Left lung (tissue), 10 donors: Measurements from ENCODE around the gene SORL1. TPM values are rescaled to one million over a fixed set of nuclear protein-coding genes. Genes with fewer than 3 reads are reported as not detected.
"Not testable (repeated sequence)": the region's sequence is repeated elsewhere in the genome, so short reads cannot be mapped to it uniquely, and the experiment has no call there.

Experiments used
- ATAC-seq: fragments of 200-7000 bp; cut with Tn5 transposase; one replicate; pipeline ENCODE4 v1.9.1; 2020; ENCODE audit warnings: moderate library complexity
- DNase-seq, 4 donors: peaks; one replicate each; pipeline ENCODE4 v3.0.0-alpha.2; 2013 to 2020
- H3K27ac ChIP-seq, 2 donors: fragments of 200-600 bp; sonication (generic) in 1 of 2; one replicate each; pipeline versions ENCODE4 v1.5.0 to v1.8.0; 2020 to 2021
- H3K27me3 ChIP-seq, 2 donors: fragments of 200-600 bp; sonication (generic) in 1 of 2; one replicate each; pipeline versions ENCODE4 v1.5.0 to v1.8.0; 2020 to 2021
- H3K36me3 ChIP-seq, 2 donors: fragments of 200-600 bp; sonication (generic) in 1 of 2; one replicate each; pipeline versions ENCODE4 v1.5.0 to v1.8.0; 2020 to 2021
- H3K4me1 ChIP-seq, 2 donors: fragments of 200-600 bp; one replicate each; pipeline ENCODE4 v1.8.0; 2021
- H3K4me3 ChIP-seq, 2 donors: fragments of 200-600 bp; sonication (generic) in 1 of 2; one replicate each; pipeline versions ENCODE4 v1.5.0 to v1.8.0; 2020 to 2021; ENCODE audit warnings: mild to moderate bottlenecking in 1 of 2
- H3K9me3 ChIP-seq, 2 donors: fragments of 200-600 bp; sonication (generic) in 1 of 2; one replicate each; pipeline versions ENCODE4 v1.5.0 to v1.8.0; 2020 to 2021
- CTCF ChIP-seq, 2 donors: fragments of 200-600 bp; sonication (generic) in 1 of 2; IDR thresholded peaks; one replicate each; pipeline versions ENCODE4 v1.5.0 to v1.8.0; 2021; ENCODE audit warnings: antibody characterized with exemption in 2 of 2
- intact Hi-C, 2 donors: fragments of 100-400 bp; cut with DNase I; formaldehyde crosslinking; loops; one replicate each; pipeline versions ENCODE4 v1.11.2 to v1.14.2; 2022
- polyA plus RNA-seq, 6 donors: library from polyadenylated mRNA; unstranded; fragments of 120-200 nt; gene quantifications; one replicate each; pipeline ENCODE4 v1.2.1, GENCODE V29; 2013; ENCODE audit not compliant: insufficient read length in 6 of 6
- total RNA-seq, 2 donors: library from RNA; stranded (reverse); fragmentation: NEBNext Ultra II Directional; extraction: Animal tissue kit (Norgen Biotek cat#: 25700); gene quantifications; one replicate each; pipeline ENCODE4 v1.2.1, GENCODE V29; 2021
- donor health status: DM: no; HTN: yes; CAD: no.
- donor health status: DM: no; HTN: no; CAD: no.

Gene SORL1
- total and polyA plus RNA-seq, 8 donors, result 29.8 to 114 (median 33.4) TPM

- no peak for TF ChIP-seq CTCF (IDR thresholded peaks at IDR 0.05)
- no peak overlapping the region for H3K27ac ChIP-seq
- intact Hi-C loops, result no loop called here
These were observed 113.0 kb downstream of the SORL1 start for GRCh38 chr11:121564948-121565684.

GRCh38 chr11:121566279-121567168 lies 114.4 kb downstream of the SORL1 start:
- intact Hi-C loops, result no loop called here
- peaks cover 0 to 48% of the 10 kb centered on the region in 2 donors for H3K36me3 ChIP-seq
- H3K9me3 ChIP-seq, result no peaks in the 10 kb centered on the region
- DNase-seq, result no peak
- H3K27ac ChIP-seq, result no peak overlapping the region
- no peak for ATAC-seq
- TF ChIP-seq CTCF (IDR thresholded peaks at IDR 0.05), result no peak
- no peak overlapping the region for H3K4me3 ChIP-seq
- H3K4me1 ChIP-seq, result peaks cover 0 to 5% of the 10 kb centered on the region in 2 donors
- H3K27me3 ChIP-seq, result no peaks in the 10 kb centered on the region

More at GRCh38 chr11:121564948-121565684, 113.0 kb downstream of the SORL1 start:
- no peak overlapping the region for H3K4me3 ChIP-seq
- DNase-seq (no peak), ATAC-seq (no peak)
- no peaks in the 10 kb centered on the region for H3K9me3 ChIP-seq
- peaks cover 0 to 5% of the 10 kb centered on the region in 2 donors for H3K4me1 ChIP-seq
- peaks cover 0 to 47% of the 10 kb centered on the region in 2 donors for H3K36me3 ChIP-seq
- no peaks in the 10 kb centered on the region for H3K27me3 ChIP-seq

GRCh38 chr11:121567995-121568394 lies 115.9 kb downstream of the SORL1 start:
- Histone ChIP-seq H3K27ac (no peak overlapping the region), H3K9me3 (no peaks in the 10 kb centered on the region), H3K4me1 (peaks cover 4 to 5% of the 10 kb centered on the region in 2 donors), H3K36me3 (peaks cover 0 to 55% of the 10 kb centered on the region in 2 donors), H3K4me3 (no peak overlapping the region), H3K27me3 (no peaks in the 10 kb centered on the region)
- intact Hi-C loops, result no loop called here
- TF ChIP-seq CTCF (IDR thresholded peaks at IDR 0.05), result no peak
- DNase-seq (no peak), ATAC-seq (no peak)

GRCh38 chr11:121569332-121570299 lies 117.5 kb downstream of the SORL1 start:
- H3K27me3 ChIP-seq, H3K4me3 ChIP-seq, H3K27ac ChIP-seq, intact Hi-C loops, DNase-seq, H3K9me3 ChIP-seq, ATAC-seq: not testable (repeated sequence)
- Histone ChIP-seq H3K4me1 (peaks cover 0 to 11% of the 10 kb centered on the region in 2 donors), H3K36me3 (peaks cover 0 to 63% of the 10 kb centered on the region in 2 donors)

- ATAC-seq, result no peak
- H3K9me3 ChIP-seq, result no peaks in the 10 kb centered on the region
- peaks cover 0 to 65% of the 10 kb centered on the region in 2 donors for H3K36me3 ChIP-seq
- no peak for TF ChIP-seq CTCF (IDR thresholded peaks at IDR 0.05)
- H3K4me1 ChIP-seq, result peaks cover 0 to 19% of the 10 kb centered on the region in 2 donors
- H3K27me3 ChIP-seq, result no peaks in the 10 kb centered on the region
- DNase-seq, result no peak
- intact Hi-C loops, result no loop called here
- H3K4me3 ChIP-seq, result no peak overlapping the region
- H3K27ac ChIP-seq, result no peak overlapping the region
These were observed 118.3 kb downstream of the SORL1 start for GRCh38 chr11:121570453-121570852.
